Prostate gland (tissue), 1 donor: ENCODE measurements around the gene DDX31.

ENCODE experiments used
- POLR2A ChIP-seq: fragments of 450-650 bp; IDR thresholded peaks from one replicate; pipeline ENCODE4 v1.6.1; 2016; ENCODE audit warnings: antibody characterized with exemption, mild to moderate bottlenecking
- POLR2AphosphoS5 ChIP-seq: sonication (generic); formaldehyde crosslinking; IDR thresholded peaks from one replicate; pipeline ENCODE4 v1.6.1; 2017; ENCODE audit warnings: antibody characterized with exemption

- TF ChIP-seq POLR2A (no peak), POLR2AphosphoS5 (no peak)
Measured at GRCh38 chr9:132587592-132587955, 82.2 kb downstream of the DDX31 start.
